ENCODE measurements around the gene MAP3K21. TPM values are rescaled to one million over a fixed set of nuclear protein-coding genes. Genes with fewer than 3 reads are reported as not detected.
A peak's percentile ranks its signal among the peaks of the same experiment; 100 is the strongest.

The MAP3K21 gene
- total and polyA plus RNA-seq, 2 donors (not counting 1 experiment from before 2014, with no cell fraction given), result 0.07 to 0.17 TPM

DNA sequence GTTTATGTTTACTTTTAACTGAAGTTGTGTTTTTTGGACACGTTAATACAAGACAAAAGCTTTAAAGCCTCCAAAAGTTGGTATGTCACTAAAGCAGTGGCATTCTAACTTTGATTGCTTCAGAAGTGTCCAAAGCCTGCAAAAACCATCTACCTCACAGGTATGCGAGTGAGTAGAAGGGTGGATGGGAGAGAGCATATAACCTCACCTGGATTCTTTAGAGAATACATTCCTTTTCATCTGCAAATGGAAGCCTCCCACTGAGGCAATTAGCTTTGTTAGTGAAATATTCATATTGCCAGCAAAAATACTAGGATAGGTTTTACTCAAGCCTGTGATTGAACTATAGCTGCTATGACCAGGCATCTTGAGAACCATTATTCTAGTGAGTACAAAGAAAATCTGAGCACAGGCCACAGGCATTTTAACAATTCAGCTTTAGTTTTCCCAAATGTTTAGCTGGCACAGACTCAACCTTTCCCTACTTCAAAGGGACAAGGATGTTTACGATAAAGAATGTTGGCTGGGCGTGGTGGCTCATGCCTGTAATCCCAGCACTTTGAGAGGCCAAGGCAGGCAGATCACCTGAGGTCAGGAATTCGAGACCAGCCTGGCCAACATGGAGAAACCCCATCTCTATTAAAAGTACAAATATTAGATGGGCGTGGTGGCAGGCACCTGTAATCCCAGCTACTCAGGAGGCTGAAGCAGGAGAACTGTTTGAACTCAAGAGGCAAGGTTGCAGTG lies 39.7 kb downstream of the MAP3K21 start:
- H3K4me3 ChIP-seq (replicated peaks in 1 of 4; ENCODE audit: control extremely low read depth in 1 of 4, insufficient read depth in 1 of 4, low read depth in 3 of 4, low read length in 4 of 4), result no peak overlapping the region
- DNase-seq (ENCODE audit: low read depth in 2 of 2), result peak in 1 of 2 donors; percentile 89
- no peak overlapping the region for H2AFZ ChIP-seq (ENCODE audit: low read length)
- no peaks in the 10 kb centered on the region for H3K79me2 ChIP-seq (ENCODE audit: control insufficient read depth, insufficient read depth, low read length)
- H4K20me1 ChIP-seq (ENCODE audit: control insufficient read depth, extremely low read depth, insufficient read depth, low read length), result no peaks in the 10 kb centered on the region
- H3K4me1 ChIP-seq (ENCODE audit: control insufficient read depth, extremely low read depth, insufficient read depth, low read length), result no peaks in the 10 kb centered on the region
- H3K4me2 ChIP-seq (ENCODE audit: extremely low read depth, insufficient read depth, low read length), result no peak overlapping the region
- TF ChIP-seq, protein P1, sequence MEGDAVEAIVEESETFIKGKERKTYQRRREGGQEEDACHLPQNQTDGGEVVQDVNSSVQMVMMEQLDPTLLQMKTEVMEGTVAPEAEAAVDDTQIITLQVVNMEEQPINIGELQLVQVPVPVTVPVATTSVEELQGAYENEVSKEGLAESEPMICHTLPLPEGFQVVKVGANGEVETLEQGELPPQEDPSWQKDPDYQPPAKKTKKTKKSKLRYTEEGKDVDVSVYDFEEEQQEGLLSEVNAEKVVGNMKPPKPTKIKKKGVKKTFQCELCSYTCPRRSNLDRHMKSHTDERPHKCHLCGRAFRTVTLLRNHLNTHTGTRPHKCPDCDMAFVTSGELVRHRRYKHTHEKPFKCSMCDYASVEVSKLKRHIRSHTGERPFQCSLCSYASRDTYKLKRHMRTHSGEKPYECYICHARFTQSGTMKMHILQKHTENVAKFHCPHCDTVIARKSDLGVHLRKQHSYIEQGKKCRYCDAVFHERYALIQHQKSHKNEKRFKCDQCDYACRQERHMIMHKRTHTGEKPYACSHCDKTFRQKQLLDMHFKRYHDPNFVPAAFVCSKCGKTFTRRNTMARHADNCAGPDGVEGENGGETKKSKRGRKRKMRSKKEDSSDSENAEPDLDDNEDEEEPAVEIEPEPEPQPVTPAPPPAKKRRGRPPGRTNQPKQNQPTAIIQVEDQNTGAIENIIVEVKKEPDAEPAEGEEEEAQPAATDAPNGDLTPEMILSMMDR (conservative IDR thresholded peaks at IDR 0.05 in 1 of 2, IDR thresholded peaks at IDR 0.05 in 1 of 2; ENCODE audit: low read depth in 1 of 2, low read length in 2 of 2), result no peak
- no peak for TF ChIP-seq EZH2 (IDR thresholded peaks at IDR 0.05; ENCODE audit: low read length, missing control alignments)
- no peaks in the 10 kb centered on the region for H3K9me3 ChIP-seq (ENCODE audit: control insufficient read depth, insufficient read depth, low read depth, low read length)
- H3K9ac ChIP-seq (ENCODE audit: insufficient read depth, low read length), result no peak overlapping the region
- H3K36me3 ChIP-seq (ENCODE audit: control insufficient read depth, insufficient read depth, low read length), result no peaks in the 10 kb centered on the region
- H3K27me3 ChIP-seq (ENCODE audit: control insufficient read depth, insufficient read depth, low read length), result no peaks in the 10 kb centered on the region
- no peak overlapping the region for H3K27ac ChIP-seq (ENCODE audit: insufficient read depth, low read length)

DNA sequence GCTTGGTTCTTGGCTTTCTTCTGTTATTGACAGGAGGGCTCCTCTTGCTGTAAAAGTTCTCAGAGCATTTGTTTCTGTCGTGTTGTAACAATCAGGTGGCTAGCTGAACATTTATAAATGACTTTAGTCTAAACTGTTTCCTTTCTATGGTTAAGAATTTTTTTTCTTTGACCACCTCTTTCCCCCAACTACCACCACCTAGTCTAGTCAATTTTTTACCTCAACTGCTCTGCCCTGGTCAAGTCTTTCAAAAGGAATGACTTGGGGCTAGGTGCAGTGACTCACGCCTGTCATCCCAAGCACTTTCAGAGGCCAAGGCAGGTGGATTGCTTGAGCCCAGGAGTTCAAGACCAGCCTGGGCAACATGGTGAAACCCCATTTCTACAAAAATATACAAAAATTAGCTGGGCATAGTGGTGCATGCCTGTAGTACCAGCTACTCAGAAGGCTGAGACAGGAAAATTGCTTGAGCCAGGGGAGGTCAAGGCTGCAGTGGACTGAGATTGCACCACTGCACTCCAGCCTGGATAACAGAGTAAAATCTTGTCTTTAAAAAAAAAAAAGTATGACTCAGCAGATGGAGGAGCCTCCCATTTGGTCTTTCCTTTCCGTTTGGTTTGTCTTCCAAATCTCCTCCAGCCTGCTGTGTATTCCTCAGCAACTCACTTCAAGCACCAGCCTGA lies 40.7 kb downstream of the MAP3K21 start:
- Histone ChIP-seq H3K79me2 (ENCODE audit: control insufficient read depth, insufficient read depth, low read length) (no peaks in the 10 kb centered on the region), H3K4me2 (ENCODE audit: extremely low read depth, insufficient read depth, low read length) (no peak overlapping the region), H3K4me1 (ENCODE audit: control insufficient read depth, extremely low read depth, insufficient read depth, low read length) (no peaks in the 10 kb centered on the region), H2AFZ (ENCODE audit: low read length) (no peak overlapping the region), H4K20me1 (ENCODE audit: control insufficient read depth, extremely low read depth, insufficient read depth, low read length) (no peaks in the 10 kb centered on the region), H3K4me3 (replicated peaks in 1 of 4; ENCODE audit: control extremely low read depth in 1 of 4, insufficient read depth in 1 of 4, low read depth in 3 of 4, low read length in 4 of 4) (no peak overlapping the region), H3K9ac (ENCODE audit: insufficient read depth, low read length) (no peak overlapping the region), H3K36me3 (ENCODE audit: control insufficient read depth, insufficient read depth, low read length) (no peaks in the 10 kb centered on the region), H3K9me3 (ENCODE audit: control insufficient read depth, insufficient read depth, low read depth, low read length) (no peaks in the 10 kb centered on the region), H3K27ac (ENCODE audit: insufficient read depth, low read length) (no peak overlapping the region), H3K27me3 (ENCODE audit: control insufficient read depth, insufficient read depth, low read length) (no peaks in the 10 kb centered on the region)
- TF ChIP-seq EZH2 (IDR thresholded peaks at IDR 0.05; ENCODE audit: low read length, missing control alignments), result no peak
- TF ChIP-seq, protein P1 (conservative IDR thresholded peaks at IDR 0.05 in 1 of 2, IDR thresholded peaks at IDR 0.05 in 1 of 2; ENCODE audit: low read depth in 1 of 2, low read length in 2 of 2), result no peak
- peak; percentile 50 to 57 for DNase-seq (ENCODE audit: low read depth in 2 of 2)

GRCh38 chr1:233368789-233369130 lies 41.2 kb downstream of the MAP3K21 start:
- Histone ChIP-seq H3K9ac (ENCODE audit: insufficient read depth, low read length) (no peak overlapping the region), H3K27me3 (ENCODE audit: control insufficient read depth, insufficient read depth, low read length) (no peaks in the 10 kb centered on the region), H3K4me2 (ENCODE audit: extremely low read depth, insufficient read depth, low read length) (no peak overlapping the region), H3K27ac (ENCODE audit: insufficient read depth, low read length) (no peak overlapping the region), H2AFZ (ENCODE audit: low read length) (no peak overlapping the region), H3K79me2 (ENCODE audit: control insufficient read depth, insufficient read depth, low read length) (no peaks in the 10 kb centered on the region), H3K36me3 (ENCODE audit: control insufficient read depth, insufficient read depth, low read length) (no peaks in the 10 kb centered on the region), H3K9me3 (ENCODE audit: control insufficient read depth, insufficient read depth, low read depth, low read length) (no peaks in the 10 kb centered on the region), H3K4me1 (ENCODE audit: control insufficient read depth, extremely low read depth, insufficient read depth, low read length) (no peaks in the 10 kb centered on the region), H4K20me1 (ENCODE audit: control insufficient read depth, extremely low read depth, insufficient read depth, low read length) (no peaks in the 10 kb centered on the region), H3K4me3 (replicated peaks in 1 of 4; ENCODE audit: control extremely low read depth in 1 of 4, insufficient read depth in 1 of 4, low read depth in 3 of 4, low read length in 4 of 4) (no peak overlapping the region)
- TF ChIP-seq EZH2 (IDR thresholded peaks at IDR 0.05; ENCODE audit: low read length, missing control alignments), result no peak
- TF ChIP-seq, protein P1 (conservative IDR thresholded peaks at IDR 0.05 in 1 of 2, IDR thresholded peaks at IDR 0.05 in 1 of 2; ENCODE audit: low read depth in 1 of 2, low read length in 2 of 2), result no peak
- DNase-seq (ENCODE audit: low read depth in 2 of 2), result no peak

All from fibroblast of lung (primary cell).